HepG2 (cell line): ENCODE data around the gene BABAM1. TPM values are rescaled to one million over a fixed set of nuclear protein-coding genes. Genes with fewer than 3 reads are reported as not detected.

Experiments used
- BRCA1 ChIP-seq: sonication (generic); formaldehyde crosslinking; IDR thresholded peaks from 2 replicates; pipeline ENCODE4 v1.4.0; 2020; ENCODE audit warnings: missing genetic modification reagents
- CHCHD3 ChIP-seq: sonication (generic); formaldehyde crosslinking; IDR thresholded peaks from 2 replicates; pipeline ENCODE4 v1.8.0; 2022; ENCODE audit warnings: mild to moderate bottlenecking, missing genetic modification reagents, moderate library complexity
- XBP1 ChIP-seq: sonication (generic); formaldehyde crosslinking; IDR thresholded peaks from 2 replicates; pipeline ENCODE4 v1.5.0; 2020; ENCODE audit warnings: missing genetic modification reagents
- ZBTB20 ChIP-seq: sonication (generic); formaldehyde crosslinking; IDR thresholded peaks from 2 replicates; pipeline ENCODE4 v1.8.1; 2023; ENCODE audit warnings: missing genetic modification reagents, low read depth, mild to moderate bottlenecking, borderline replicate concordance
- ZEB1 ChIP-seq: IDR thresholded peaks from 2 replicates; pipeline ENCODE4 v1.6.1; 2012; ENCODE audit warnings: mild to moderate bottlenecking, low read depth, inconsistent platforms; ENCODE audit not compliant: insufficient replicate concordance
- ZKSCAN1 ChIP-seq: fragments of 150-350 bp; IDR thresholded peaks from 2 replicates; pipeline ENCODE4 v1.6.1; 2014; ENCODE audit warnings: low read length
- ZKSCAN5 ChIP-seq: sonication (generic); formaldehyde crosslinking; IDR thresholded peaks from 2 replicates; pipeline ENCODE4 v1.5.1; 2020; ENCODE audit warnings: mild to moderate bottlenecking, missing genetic modification reagents
- ZNF20 ChIP-seq: sonication (generic); formaldehyde crosslinking; IDR thresholded peaks from 2 replicates; pipeline ENCODE4 v1.4.0; 2020; ENCODE audit warnings: mild to moderate bottlenecking, moderate library complexity, missing genetic modification reagents
- ZNF260 ChIP-seq: sonication (generic); formaldehyde crosslinking; IDR thresholded peaks from 2 replicates; pipeline ENCODE4 v1.4.0; 2020; ENCODE audit warnings: missing genetic modification reagents, low read depth, mild to moderate bottlenecking, borderline replicate concordance
- ZNF296 ChIP-seq: sonication (generic); formaldehyde crosslinking; conservative IDR thresholded peaks from 2 replicates; pipeline ENCODE4 v1.5.0; 2020; ENCODE audit warnings: mild to moderate bottlenecking, missing genetic modification reagents
- ZNF616 ChIP-seq: sonication (generic); formaldehyde crosslinking; IDR thresholded peaks from 2 replicates; pipeline ENCODE4 v1.5.0; 2020; ENCODE audit warnings: low read depth, mild to moderate bottlenecking, missing genetic modification reagents
- ZNF816 ChIP-seq: sonication (generic); formaldehyde crosslinking; IDR thresholded peaks from 2 replicates; pipeline ENCODE4 v1.8.0; 2022; ENCODE audit warnings: missing genetic modification reagents, mild to moderate bottlenecking, borderline replicate concordance
- ZNF839 ChIP-seq: sonication (generic); formaldehyde crosslinking; IDR thresholded peaks from 2 replicates; pipeline ENCODE4 v1.4.0; 2020; ENCODE audit warnings: missing genetic modification reagents, mild to moderate bottlenecking, borderline replicate concordance
- ZSCAN9 ChIP-seq: IDR thresholded peaks from 2 replicates; pipeline ENCODE4 v1.6.1; 2016; ENCODE audit warnings: borderline replicate concordance
- polyA plus RNA-seq, 8 experiments: library from polyadenylated mRNA; depleted of rRNA in 3 of 8; stranded (reverse) in 7 of 8; unstranded in 1 of 8; fragments of >200 nt; fragmentation: Illumina TruSeq in 4 of 8; extraction: Trizol in 4 of 8; gene quantifications; 2 replicates each; pipeline versions ENCODE4 v1.2.1 to v1.2.3, GENCODE V29; 2011 to 2016; ENCODE audit warnings: low read depth in 4 of 8, missing spikeins in 1 of 8, mixed read lengths in 1 of 8; ENCODE audit not compliant: insufficient read depth in 1 of 8
- total RNA-seq, 5 experiments: library from RNA; depleted of rRNA; stranded (reverse); fragments of >200 nt; fragmentation: Illumina TruSeq; extraction: Trizol; gene quantifications; 2 replicates each; pipeline ENCODE4 v1.2.3, GENCODE V29; 2016; ENCODE audit warnings: low read depth in 1 of 5
- TF ChIP-seq, protein P1 (sequence below): sonication (generic); formaldehyde crosslinking; IDR thresholded peaks from 2 replicates; pipeline ENCODE4 v1.5.0; 2020; ENCODE audit warnings: missing genetic modification reagents, mild to moderate bottlenecking, borderline replicate concordance
- TF ChIP-seq, protein P2 (sequence below): sonication (generic); formaldehyde crosslinking; IDR thresholded peaks from 2 replicates; pipeline ENCODE4 v1.9.0; 2021; ENCODE audit warnings: mild to moderate bottlenecking, missing genetic modification reagents
- TF ChIP-seq, protein P3 (sequence below): sonication (generic); formaldehyde crosslinking; IDR thresholded peaks from 2 replicates; pipeline ENCODE4 v1.4.0; 2020; ENCODE audit warnings: missing genetic modification reagents, mild to moderate bottlenecking, borderline replicate concordance
- TF ChIP-seq, protein P4 (sequence below): sonication (generic); formaldehyde crosslinking; conservative IDR thresholded peaks from 2 replicates; pipeline ENCODE4 v1.4.0; 2020; ENCODE audit warnings: missing genetic modification reagents

The BABAM1 gene
- total and polyA plus RNA-seq, 2 of the 13 experiments (the other 11 are each of a cell fraction or from before 2014, with no cell fraction given) = 70.0 to 82.0 TPM

DNA sequence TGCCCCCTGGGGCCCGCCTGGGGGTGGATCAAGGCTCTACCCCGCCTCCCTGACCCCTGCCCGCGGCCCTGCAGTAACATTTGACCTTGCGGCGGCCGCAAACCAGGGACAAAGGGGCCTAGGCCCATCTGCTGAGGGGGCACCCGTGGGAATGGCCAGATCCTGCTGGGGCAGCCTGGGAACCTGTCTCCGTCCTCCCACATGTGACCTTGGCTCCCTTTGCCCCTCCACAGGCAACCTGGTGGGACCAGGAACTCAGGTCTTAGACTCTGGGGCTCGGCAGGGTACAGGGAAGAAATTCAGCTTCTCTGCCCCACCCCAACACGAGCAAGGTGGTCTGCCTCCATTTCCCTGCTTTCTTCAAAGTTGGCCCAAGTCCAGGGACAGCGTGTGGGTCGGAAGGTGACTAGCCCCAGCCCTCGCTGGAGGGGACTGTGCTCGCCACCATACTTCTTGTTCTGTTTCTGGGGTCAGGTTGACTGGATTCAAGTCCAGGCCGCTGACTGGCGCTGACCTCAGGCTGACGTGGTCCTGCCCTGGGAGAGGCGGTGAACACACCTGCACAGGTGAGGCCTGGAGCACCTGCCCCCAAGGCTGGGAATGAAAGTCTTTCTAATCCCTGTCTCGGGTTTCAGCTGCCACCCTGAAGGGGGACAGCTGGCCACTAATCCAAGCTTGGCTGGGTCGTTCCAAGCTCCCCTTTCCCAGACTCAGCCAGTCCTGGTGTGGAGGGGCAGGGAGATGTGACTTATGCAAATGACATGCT, 19.0 kb upstream of the BABAM1 start (continued):
- TF ChIP-seq, protein P1, sequence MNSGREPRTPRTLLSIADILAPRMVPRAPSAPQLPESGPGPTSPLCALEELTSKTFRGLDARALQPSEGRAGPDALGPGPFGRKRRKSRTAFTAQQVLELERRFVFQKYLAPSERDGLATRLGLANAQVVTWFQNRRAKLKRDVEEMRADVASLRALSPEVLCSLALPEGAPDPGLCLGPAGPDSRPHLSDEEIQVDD (CRISPR knock-in tag) = no peak
- TF ChIP-seq BRCA1 (CRISPR knock-in tag) (no peak), XBP1 (CRISPR knock-in tag) (no peak), ZNF816 (peak; percentile 52; the same call in 1 of the 2 replicates), ZNF20 (CRISPR knock-in tag) (0 out of 2 replicates have a peak, but pooled peaks have one; percentile 72), CHCHD3 (CRISPR knock-in tag) (no peak), ZEB1 (peak; percentile 75), ZBTB20 (CRISPR knock-in tag) (0 out of 2 replicates have a peak, but pooled peaks have one; percentile 55), ZNF616 (CRISPR knock-in tag) (no peak), ZSCAN9 (peak; percentile 59; the same call in 1 of the 2 replicates), ZKSCAN5 (CRISPR knock-in tag) (no peak), ZKSCAN1 (no peak), ZNF296 (peak; percentile 82; the same call in 1 of the 2 replicates), ZNF839 (CRISPR knock-in tag) (no peak), ZNF260 (CRISPR knock-in tag) (no peak)
- TF ChIP-seq, protein P2, sequence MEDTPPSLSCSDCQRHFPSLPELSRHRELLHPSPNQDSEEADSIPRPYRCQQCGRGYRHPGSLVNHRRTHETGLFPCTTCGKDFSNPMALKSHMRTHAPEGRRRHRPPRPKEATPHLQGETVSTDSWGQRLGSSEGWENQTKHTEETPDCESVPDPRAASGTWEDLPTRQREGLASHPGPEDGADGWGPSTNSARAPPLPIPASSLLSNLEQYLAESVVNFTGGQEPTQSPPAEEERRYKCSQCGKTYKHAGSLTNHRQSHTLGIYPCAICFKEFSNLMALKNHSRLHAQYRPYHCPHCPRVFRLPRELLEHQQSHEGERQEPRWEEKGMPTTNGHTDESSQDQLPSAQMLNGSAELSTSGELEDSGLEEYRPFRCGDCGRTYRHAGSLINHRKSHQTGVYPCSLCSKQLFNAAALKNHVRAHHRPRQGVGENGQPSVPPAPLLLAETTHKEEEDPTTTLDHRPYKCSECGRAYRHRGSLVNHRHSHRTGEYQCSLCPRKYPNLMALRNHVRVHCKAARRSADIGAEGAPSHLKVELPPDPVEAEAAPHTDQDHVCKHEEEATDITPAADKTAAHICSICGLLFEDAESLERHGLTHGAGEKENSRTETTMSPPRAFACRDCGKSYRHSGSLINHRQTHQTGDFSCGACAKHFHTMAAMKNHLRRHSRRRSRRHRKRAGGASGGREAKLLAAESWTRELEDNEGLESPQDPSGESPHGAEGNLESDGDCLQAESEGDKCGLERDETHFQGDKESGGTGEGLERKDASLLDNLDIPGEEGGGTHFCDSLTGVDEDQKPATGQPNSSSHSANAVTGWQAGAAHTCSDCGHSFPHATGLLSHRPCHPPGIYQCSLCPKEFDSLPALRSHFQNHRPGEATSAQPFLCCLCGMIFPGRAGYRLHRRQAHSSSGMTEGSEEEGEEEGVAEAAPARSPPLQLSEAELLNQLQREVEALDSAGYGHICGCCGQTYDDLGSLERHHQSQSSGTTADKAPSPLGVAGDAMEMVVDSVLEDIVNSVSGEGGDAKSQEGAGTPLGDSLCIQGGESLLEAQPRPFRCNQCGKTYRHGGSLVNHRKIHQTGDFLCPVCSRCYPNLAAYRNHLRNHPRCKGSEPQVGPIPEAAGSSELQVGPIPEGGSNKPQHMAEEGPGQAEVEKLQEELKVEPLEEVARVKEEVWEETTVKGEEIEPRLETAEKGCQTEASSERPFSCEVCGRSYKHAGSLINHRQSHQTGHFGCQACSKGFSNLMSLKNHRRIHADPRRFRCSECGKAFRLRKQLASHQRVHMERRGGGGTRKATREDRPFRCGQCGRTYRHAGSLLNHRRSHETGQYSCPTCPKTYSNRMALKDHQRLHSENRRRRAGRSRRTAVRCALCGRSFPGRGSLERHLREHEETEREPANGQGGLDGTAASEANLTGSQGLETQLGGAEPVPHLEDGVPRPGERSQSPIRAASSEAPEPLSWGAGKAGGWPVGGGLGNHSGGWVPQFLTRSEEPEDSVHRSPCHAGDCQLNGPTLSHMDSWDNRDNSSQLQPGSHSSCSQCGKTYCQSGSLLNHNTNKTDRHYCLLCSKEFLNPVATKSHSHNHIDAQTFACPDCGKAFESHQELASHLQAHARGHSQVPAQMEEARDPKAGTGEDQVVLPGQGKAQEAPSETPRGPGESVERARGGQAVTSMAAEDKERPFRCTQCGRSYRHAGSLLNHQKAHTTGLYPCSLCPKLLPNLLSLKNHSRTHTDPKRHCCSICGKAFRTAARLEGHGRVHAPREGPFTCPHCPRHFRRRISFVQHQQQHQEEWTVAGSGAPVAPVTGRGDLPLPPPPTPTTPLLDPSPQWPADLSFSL (CRISPR knock-in tag) = 0 out of 2 replicates have a peak, but pooled peaks have one; percentile 54
- TF ChIP-seq, protein P3, sequence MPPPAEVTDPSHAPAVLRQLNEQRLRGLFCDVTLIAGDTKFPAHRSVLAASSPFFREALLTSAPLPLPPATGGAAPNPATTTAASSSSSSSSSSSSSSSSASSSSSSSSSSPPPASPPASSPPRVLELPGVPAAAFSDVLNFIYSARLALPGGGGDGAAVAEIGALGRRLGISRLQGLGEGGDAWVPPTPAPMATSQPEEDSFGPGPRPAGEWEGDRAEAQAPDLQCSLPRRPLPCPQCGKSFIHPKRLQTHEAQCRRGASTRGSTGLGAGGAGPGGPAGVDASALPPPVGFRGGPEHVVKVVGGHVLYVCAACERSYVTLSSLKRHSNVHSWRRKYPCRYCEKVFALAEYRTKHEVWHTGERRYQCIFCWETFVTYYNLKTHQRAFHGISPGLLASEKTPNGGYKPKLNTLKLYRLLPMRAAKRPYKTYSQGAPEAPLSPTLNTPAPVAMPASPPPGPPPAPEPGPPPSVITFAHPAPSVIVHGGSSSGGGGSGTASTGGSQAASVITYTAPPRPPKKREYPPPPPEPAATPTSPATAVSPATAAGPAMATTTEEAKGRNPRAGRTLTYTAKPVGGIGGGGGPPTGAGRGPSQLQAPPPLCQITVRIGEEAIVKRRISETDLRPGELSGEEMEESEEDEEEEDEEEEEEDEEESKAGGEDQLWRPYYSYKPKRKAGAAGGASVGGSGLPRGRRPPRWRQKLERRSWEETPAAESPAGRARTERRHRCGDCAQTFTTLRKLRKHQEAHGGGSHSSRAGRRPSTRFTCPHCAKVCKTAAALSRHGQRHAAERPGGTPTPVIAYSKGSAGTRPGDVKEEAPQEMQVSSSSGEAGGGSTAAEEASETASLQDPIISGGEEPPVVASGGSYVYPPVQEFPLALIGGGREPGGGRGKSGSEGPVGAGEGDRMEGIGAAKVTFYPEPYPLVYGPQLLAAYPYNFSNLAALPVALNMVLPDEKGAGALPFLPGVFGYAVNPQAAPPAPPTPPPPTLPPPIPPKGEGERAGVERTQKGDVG (CRISPR knock-in tag) = no peak
- TF ChIP-seq, protein P4, sequence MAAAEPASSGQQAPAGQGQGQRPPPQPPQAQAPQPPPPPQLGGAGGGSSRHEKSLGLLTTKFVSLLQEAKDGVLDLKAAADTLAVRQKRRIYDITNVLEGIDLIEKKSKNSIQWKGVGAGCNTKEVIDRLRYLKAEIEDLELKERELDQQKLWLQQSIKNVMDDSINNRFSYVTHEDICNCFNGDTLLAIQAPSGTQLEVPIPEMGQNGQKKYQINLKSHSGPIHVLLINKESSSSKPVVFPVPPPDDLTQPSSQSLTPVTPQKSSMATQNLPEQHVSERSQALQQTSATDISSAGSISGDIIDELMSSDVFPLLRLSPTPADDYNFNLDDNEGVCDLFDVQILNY (CRISPR knock-in tag) = no peak
